Measurements from ENCODE around the gene CREG2.

- TF ChIP-seq CTCF (IDR thresholded peaks at IDR 0.05) = no peak
- no peak for TF ChIP-seq POLR2A (IDR thresholded peaks at IDR 0.05)
Measured at GRCh38 chr2:101368376-101368775, 18.9 kb downstream of the CREG2 start.

All from transverse colon (tissue), 3 donors.